ENCODE data around the gene LRRC47. TPM values are rescaled to one million over a fixed set of nuclear protein-coding genes. Genes with fewer than 3 reads are reported as not detected.

LRRC47 gene
- total and polyA plus RNA-seq, 11 donors: 18.4 to 85.7 (median 60.2) TPM

DNA sequence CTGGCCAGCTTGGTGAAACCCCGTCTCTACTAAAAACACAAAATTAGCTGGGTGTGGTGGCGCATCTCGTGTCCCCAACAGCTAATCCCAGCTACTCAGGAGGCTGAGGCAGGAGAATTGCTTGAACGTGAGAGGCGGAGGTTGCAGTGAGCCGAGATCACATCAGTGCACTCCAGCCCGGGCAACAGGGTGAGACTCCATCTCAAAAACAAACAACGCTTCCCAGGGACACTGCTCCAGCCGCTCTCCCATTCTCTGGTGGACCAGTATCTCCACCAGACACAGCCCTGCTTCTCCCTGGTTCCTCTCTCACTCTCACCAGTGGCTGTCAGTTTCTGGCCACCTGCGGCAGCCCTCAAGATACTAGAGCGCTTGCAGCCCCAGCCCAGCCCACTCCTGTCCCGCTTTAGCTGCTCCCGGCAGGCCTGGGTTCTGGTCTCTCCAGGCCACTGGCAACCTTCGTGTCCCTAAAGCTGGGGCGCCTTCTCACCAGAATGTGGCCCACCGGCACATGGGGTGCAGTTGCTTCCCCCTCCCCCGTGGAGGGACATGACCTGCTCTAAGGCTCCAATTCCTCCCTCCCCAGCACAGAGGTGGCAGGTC lies 20.9 kb upstream of the LRRC47 start:
- intact Hi-C loops (cut with DNase I): no loop called here
- Histone ChIP-seq H3K4me3 (no peak overlapping the region), H3K27me3 (no peaks in the 10 kb centered on the region), H3K36me3 (peaks cover 0 to 66% (median 60%) of the 10 kb centered on the region in 9 donors), H3K4me1 (no peaks in the 10 kb centered on the region), H3K9me3 (no peaks in the 10 kb centered on the region), H3K27ac (no peak overlapping the region)
- ATAC-seq (no peak), DNase-seq (no peak)
- 93 to 96% (median 96%) methylated on average over 17 of the region's 17 CpGs for WGBS, 4 donors
- TF ChIP-seq, protein P1, sequence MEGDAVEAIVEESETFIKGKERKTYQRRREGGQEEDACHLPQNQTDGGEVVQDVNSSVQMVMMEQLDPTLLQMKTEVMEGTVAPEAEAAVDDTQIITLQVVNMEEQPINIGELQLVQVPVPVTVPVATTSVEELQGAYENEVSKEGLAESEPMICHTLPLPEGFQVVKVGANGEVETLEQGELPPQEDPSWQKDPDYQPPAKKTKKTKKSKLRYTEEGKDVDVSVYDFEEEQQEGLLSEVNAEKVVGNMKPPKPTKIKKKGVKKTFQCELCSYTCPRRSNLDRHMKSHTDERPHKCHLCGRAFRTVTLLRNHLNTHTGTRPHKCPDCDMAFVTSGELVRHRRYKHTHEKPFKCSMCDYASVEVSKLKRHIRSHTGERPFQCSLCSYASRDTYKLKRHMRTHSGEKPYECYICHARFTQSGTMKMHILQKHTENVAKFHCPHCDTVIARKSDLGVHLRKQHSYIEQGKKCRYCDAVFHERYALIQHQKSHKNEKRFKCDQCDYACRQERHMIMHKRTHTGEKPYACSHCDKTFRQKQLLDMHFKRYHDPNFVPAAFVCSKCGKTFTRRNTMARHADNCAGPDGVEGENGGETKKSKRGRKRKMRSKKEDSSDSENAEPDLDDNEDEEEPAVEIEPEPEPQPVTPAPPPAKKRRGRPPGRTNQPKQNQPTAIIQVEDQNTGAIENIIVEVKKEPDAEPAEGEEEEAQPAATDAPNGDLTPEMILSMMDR (IDR thresholded peaks at IDR 0.05): no peak
- TF ChIP-seq POLR2A (IDR thresholded peaks at IDR 0.05): no peak

DNA sequence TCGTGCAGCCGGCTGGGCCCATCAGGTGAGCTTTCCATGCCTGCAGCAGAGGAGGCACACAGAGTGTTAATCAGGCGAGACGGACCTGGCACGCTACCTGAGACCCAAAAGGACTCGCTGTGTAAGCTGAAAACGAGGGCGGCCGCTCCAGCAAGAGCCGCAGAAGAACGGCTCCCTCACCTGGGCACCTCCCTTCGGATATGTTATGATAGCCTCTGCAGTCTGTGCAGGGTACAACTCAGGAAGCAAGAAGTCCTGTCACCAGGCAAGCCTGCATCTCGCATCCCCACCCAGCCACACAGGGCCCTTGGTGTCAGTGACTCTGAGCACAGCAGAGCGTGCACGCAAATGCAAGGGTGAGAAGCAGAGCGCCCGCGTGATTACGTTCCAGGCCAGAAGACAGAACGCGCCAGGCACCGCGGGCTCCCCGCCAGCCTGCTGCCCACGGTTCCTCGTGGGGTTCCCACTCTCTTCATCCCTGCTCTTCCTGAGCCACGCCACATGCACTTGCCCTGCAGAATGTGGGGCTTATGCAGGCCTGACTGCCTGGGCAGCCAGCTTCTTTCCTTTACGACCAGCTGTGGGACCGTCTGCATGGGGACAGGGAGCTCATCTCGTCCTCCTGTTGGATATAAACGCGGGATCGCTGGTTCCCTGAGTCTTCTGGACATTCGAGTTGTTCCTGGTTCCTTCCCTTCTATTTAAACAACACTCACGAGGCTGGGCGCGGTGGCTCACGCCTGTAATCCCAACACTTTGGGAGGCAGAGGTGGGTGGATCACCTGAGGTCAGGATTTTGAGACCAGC lies 20.2 kb upstream of the LRRC47 start:
- Histone ChIP-seq H3K9me3 (no peaks in the 10 kb centered on the region), H3K4me3 (no peak overlapping the region), H3K36me3 (peaks cover 0 to 59% (median 53%) of the 10 kb centered on the region in 9 donors), H3K27ac (no peak overlapping the region), H3K27me3 (no peaks in the 10 kb centered on the region), H3K4me1 (no peaks in the 10 kb centered on the region)
- ATAC-seq (no peak), DNase-seq (no peak)
- TF ChIP-seq, protein P1 (IDR thresholded peaks at IDR 0.05): no peak
- TF ChIP-seq POLR2A (IDR thresholded peaks at IDR 0.05): no peak
- intact Hi-C loops (cut with DNase I): no loop called here
- 94 to 95% (median 94%) methylated on average over 30 to 38 of the region's 38 CpGs for WGBS, 4 donors

DNA sequence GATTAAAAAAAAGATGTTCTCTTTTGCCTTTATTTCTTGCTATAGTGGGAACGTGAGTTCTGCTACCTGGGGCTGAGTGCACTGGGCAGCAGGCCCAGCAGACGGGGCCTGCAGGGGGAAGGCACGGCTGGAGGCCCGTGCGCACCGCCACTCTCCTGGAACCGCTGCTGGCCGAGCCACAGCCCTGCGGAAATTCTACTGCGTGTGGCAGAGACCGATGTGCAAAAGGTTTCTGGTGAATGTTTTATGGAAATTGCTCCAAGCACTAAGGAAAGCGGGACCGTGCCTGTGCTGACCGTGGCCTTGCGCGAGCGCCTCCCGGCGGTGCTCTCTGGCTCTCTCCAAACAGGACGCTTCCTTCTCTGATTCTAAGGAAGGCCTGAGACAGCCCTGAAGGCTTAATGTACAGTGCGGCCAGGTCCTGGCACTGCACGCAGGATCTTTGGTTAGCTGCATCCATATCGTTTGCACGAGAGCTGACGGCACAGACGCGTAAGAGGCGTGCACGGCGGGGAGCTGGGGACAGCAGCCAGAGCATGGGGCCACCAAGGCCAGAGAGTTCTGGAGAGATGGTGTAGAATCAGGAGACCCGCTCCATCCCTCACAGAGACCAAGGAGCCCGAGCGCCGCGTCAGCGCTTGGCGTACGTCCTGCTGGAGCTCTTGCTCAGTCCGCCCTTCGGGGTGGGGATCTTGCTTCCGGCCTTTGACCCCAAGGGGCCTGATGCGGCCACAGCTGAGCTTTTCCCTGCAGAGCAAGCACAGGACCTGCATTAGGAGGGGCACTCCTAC lies 18.7 kb upstream of the LRRC47 start:
- DNase-seq (no peak), ATAC-seq (peak in 1 of 4 donors; percentile 29)
- Histone ChIP-seq H3K27ac (no peak overlapping the region), H3K9me3 (no peaks in the 10 kb centered on the region), H3K36me3 (peaks cover 0 to 44% (median 37%) of the 10 kb centered on the region in 9 donors), H3K4me1 (no peaks in the 10 kb centered on the region), H3K4me3 (no peak overlapping the region), H3K27me3 (no peaks in the 10 kb centered on the region)
- TF ChIP-seq, protein P1 (IDR thresholded peaks at IDR 0.05): no peak
- TF ChIP-seq POLR2A (IDR thresholded peaks at IDR 0.05): no peak
- intact Hi-C loops (cut with DNase I): no loop called here
- WGBS, 4 donors: 92 to 93% (median 92%) methylated on average over 35 to 42 of the region's 42 CpGs

DNA sequence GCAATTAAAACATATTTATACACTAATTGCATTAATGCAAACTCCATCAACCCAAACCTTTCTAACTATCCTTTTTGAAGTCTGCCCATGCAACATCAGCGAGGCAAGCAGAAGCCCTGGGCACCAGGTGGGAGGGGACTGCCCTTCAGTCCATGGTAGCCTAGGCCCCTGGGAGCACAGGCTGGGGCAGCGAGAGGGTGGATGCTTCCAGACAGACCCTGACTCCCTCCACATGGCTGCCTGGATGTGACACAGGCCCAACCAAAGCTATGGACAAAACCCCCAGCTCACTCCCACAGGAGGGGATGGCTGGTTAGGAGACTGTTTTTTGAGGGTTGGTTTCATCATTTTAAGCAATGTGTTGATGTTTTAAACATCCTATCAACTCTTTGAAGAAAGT lies 17.8 kb upstream of the LRRC47 start:
- DNase-seq: no peak
- 95 to 97% (median 96%) methylated on average over 2 of the region's 2 CpGs for WGBS, 4 donors
- Histone ChIP-seq H3K27ac (no peak overlapping the region), H3K4me3 (no peak overlapping the region), H3K36me3 (peaks cover 0 to 35% (median 28%) of the 10 kb centered on the region in 9 donors), H3K4me1 (no peaks in the 10 kb centered on the region), H3K9me3 (no peaks in the 10 kb centered on the region), H3K27me3 (no peaks in the 10 kb centered on the region)
- TF ChIP-seq POLR2A (IDR thresholded peaks at IDR 0.05): no peak
- TF ChIP-seq, protein P1 (IDR thresholded peaks at IDR 0.05): no peak
- intact Hi-C loops (cut with DNase I): no loop called here
- ATAC-seq: no peak
